ENCODE measurements around the gene CAST. TPM values are rescaled to one million over a fixed set of nuclear protein-coding genes. Genes with fewer than 3 reads are reported as not detected.
A peak's percentile ranks its signal among the peaks of the same experiment; 100 is the strongest.

CAST gene
- total RNA-seq, 1 experiment from 2014 or later, result 395 TPM

DNA sequence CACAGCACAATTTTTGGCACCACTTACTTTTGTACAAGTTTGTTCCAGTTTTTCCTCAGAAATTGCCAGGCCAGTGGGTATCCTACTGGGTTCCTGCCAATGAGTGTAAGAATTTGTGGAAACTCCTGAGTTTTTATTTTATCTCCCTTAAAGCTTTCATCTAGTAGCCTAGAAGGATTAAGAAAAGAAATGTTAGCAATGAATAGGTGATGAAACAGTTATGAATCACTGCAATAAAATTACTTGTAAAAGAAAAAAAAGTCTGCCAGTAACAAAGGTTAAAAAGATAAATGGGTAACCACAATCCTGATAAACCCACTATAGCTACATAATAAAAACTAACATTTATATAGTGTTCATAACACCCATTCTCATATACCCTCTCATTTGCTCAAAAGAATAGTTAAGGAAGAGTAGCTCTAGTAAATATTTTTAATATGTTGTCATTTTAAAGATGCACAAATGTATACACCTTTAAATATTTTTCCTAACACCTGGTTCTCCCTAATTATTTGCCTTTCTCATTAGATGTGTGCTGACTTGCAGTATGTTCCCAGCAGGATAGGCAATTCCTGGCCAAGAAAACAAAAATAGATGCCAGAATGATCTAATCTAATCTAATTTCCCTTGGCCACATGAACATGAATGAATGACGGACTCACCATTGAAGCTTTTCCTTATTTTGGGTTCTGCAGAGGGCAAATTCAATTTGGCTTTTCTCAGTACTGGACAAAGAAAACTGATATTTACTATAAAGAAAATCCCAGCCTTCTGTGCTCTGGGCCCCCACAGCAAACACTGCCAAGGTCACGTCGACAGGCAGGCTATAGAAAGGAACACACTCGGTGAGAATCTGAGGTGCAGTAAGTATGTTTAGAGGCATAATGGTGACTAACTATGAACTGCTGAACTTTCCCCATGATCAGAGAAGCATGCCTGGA, 119.1 kb downstream of the CAST start:
- Mint-ChIP-seq H3K27me3 (ENCODE audit: unreplicated experiment) (no peaks in the 10 kb centered on the region), H3K9me3 (ENCODE audit: low read depth, unreplicated experiment) (no peaks in the 10 kb centered on the region), H3K4me3 (ENCODE audit: low read depth, unreplicated experiment) (no peak overlapping the region), H3K4me1 (ENCODE audit: low read depth, unreplicated experiment) (peaks cover 18% of the 10 kb centered on the region), H3K36me3 (ENCODE audit: insufficient read depth, unreplicated experiment) (peaks cover 82% of the 10 kb centered on the region), H3K27ac (ENCODE audit: unreplicated experiment) (peak overlapping the region; percentile 22)
- intact Hi-C loops (cut with micrococcal nuclease; ENCODE audit: unreplicated experiment), result no loop called here
- DNase-seq, result no peak
- CTCF ChIA-PET, result interaction anchor here (0.7 kb wide), 1 partner anchor 216 kb away, joined by 3 read pairs; no protein-coding TSS in a partner anchor
- TF ChIP-seq, protein P1, sequence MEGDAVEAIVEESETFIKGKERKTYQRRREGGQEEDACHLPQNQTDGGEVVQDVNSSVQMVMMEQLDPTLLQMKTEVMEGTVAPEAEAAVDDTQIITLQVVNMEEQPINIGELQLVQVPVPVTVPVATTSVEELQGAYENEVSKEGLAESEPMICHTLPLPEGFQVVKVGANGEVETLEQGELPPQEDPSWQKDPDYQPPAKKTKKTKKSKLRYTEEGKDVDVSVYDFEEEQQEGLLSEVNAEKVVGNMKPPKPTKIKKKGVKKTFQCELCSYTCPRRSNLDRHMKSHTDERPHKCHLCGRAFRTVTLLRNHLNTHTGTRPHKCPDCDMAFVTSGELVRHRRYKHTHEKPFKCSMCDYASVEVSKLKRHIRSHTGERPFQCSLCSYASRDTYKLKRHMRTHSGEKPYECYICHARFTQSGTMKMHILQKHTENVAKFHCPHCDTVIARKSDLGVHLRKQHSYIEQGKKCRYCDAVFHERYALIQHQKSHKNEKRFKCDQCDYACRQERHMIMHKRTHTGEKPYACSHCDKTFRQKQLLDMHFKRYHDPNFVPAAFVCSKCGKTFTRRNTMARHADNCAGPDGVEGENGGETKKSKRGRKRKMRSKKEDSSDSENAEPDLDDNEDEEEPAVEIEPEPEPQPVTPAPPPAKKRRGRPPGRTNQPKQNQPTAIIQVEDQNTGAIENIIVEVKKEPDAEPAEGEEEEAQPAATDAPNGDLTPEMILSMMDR (IDR thresholded peaks at IDR 0.05; ENCODE audit: unreplicated experiment), result no peak
- no TSS peak for BruUV-seq (replicated peaks)

DNA sequence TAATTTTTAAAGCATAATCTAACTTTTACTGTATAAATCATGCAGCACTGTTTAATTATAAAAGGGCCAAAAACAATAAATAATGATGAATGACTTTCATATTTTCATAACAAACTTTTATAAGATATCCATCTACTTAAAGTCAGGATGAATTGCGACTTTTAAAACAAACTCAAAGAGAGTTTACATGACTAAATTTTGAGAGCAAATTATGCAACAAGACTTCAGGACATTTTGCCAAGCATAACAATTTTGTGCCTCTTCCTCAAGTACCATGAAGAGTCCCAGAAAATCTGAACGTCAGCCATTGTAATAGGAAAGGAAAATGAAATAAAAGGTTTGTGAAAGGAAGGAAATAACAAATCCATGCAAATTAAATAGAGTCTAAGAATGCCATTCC, 121.2 kb downstream of the CAST start:
- TF ChIP-seq, protein P1 (IDR thresholded peaks at IDR 0.05; ENCODE audit: unreplicated experiment), result no peak
- BruUV-seq (replicated peaks), result no TSS peak
- Mint-ChIP-seq H3K9me3 (ENCODE audit: low read depth, unreplicated experiment) (no peaks in the 10 kb centered on the region), H3K27ac (ENCODE audit: unreplicated experiment) (peak overlapping the region; percentile 54), H3K36me3 (ENCODE audit: insufficient read depth, unreplicated experiment) (peaks cover 69% of the 10 kb centered on the region), H3K4me1 (ENCODE audit: low read depth, unreplicated experiment) (peaks cover 18% of the 10 kb centered on the region), H3K27me3 (ENCODE audit: unreplicated experiment) (no peaks in the 10 kb centered on the region), H3K4me3 (ENCODE audit: low read depth, unreplicated experiment) (no peak overlapping the region)
- intact Hi-C loops (cut with micrococcal nuclease; ENCODE audit: unreplicated experiment), result no loop called here
- DNase-seq, result no peak
- CTCF ChIA-PET, result no interaction called here

- no peaks in the 10 kb centered on the region for H3K9me3 Mint-ChIP-seq (ENCODE audit: low read depth, unreplicated experiment)
- H3K4me3 Mint-ChIP-seq (ENCODE audit: low read depth, unreplicated experiment), result no peak overlapping the region
- intact Hi-C loops (cut with micrococcal nuclease; ENCODE audit: unreplicated experiment), result no loop called here
- CTCF ChIA-PET, result no interaction called here
- BruUV-seq (replicated peaks), result no TSS peak
- TF ChIP-seq, protein P1 (IDR thresholded peaks at IDR 0.05; ENCODE audit: unreplicated experiment), result no peak
- peak overlapping the region; percentile 16 for H3K27ac Mint-ChIP-seq (ENCODE audit: unreplicated experiment)
- H3K36me3 Mint-ChIP-seq (ENCODE audit: insufficient read depth, unreplicated experiment), result peaks cover 66% of the 10 kb centered on the region
- no peak for DNase-seq
- no peaks in the 10 kb centered on the region for H3K27me3 Mint-ChIP-seq (ENCODE audit: unreplicated experiment)
- peaks cover 13% of the 10 kb centered on the region for H3K4me1 Mint-ChIP-seq (ENCODE audit: low read depth, unreplicated experiment)
Measured at GRCh38 chr5:96785326-96786109, 123.3 kb downstream of the CAST start.

GRCh38 chr5:96788112-96788749, 126.1 kb downstream of the CAST start:
- H3K9me3 Mint-ChIP-seq (ENCODE audit: low read depth, unreplicated experiment), result no peaks in the 10 kb centered on the region
- CTCF ChIA-PET, result interaction anchor here (0.6 to 0.7 kb wide), 2 partner anchors 36 to 86 kb away, joined by 3 to 5 read pairs; no protein-coding TSS in a partner anchor
- intact Hi-C loops (cut with micrococcal nuclease; ENCODE audit: unreplicated experiment), result no loop called here
- H3K36me3 Mint-ChIP-seq (ENCODE audit: insufficient read depth, unreplicated experiment), result peaks cover 57% of the 10 kb centered on the region
- H3K4me3 Mint-ChIP-seq (ENCODE audit: low read depth, unreplicated experiment), result no peak overlapping the region
- H3K4me1 Mint-ChIP-seq (ENCODE audit: low read depth, unreplicated experiment), result peaks cover 9% of the 10 kb centered on the region
- no peaks in the 10 kb centered on the region for H3K27me3 Mint-ChIP-seq (ENCODE audit: unreplicated experiment)
- TF ChIP-seq, protein P1 (IDR thresholded peaks at IDR 0.05; ENCODE audit: unreplicated experiment), result no peak
- BruUV-seq (replicated peaks), result no TSS peak
- H3K27ac Mint-ChIP-seq (ENCODE audit: unreplicated experiment), result no peak overlapping the region
- no peak for DNase-seq
